Neuron (in vitro differentiated cells): Measurements from ENCODE around the gene CTNNA3.

Experiments
- H2AFZ ChIP-seq: one replicate; pipeline ENCODE4 v1.6.1; 2013; ENCODE audit warnings: low read depth, mild to moderate bottlenecking, inconsistent platforms, low read length, moderate library complexity
- H3K27me3 ChIP-seq: one replicate; pipeline ENCODE4 v1.6.1; 2013; ENCODE audit warnings: low read length; ENCODE audit not compliant: insufficient read depth
- H3K36me3 ChIP-seq: one replicate; pipeline ENCODE4 v1.6.1; 2013; ENCODE audit warnings: low read length; ENCODE audit not compliant: insufficient read depth
- H3K4me1 ChIP-seq: one replicate; pipeline ENCODE4 v1.6.1; 2013; ENCODE audit warnings: low read length; ENCODE audit not compliant: insufficient read depth
- H3K4me3 ChIP-seq: 2 replicates; pipeline ENCODE4 v1.5.1; 2013; ENCODE audit warnings: mild to moderate bottlenecking, low read length, moderate library complexity
- H3K9me3 ChIP-seq: one replicate; pipeline ENCODE4 v1.6.1; 2013; ENCODE audit warnings: low read length

Gene CTNNA3

GRCh38 chr10:67115972-67116371, 580.0 kb downstream of the CTNNA3 start:
- Histone ChIP-seq H3K4me1 (no peaks in the 10 kb centered on the region), H3K9me3 (no peaks in the 10 kb centered on the region), H3K4me3 (no peak overlapping the region), H3K27me3 (no peaks in the 10 kb centered on the region), H2AFZ (no peak overlapping the region), H3K36me3 (no peaks in the 10 kb centered on the region)

GRCh38 chr10:67114945-67115344, 581.0 kb downstream of the CTNNA3 start:
- Histone ChIP-seq H2AFZ (no peak overlapping the region), H3K4me1 (no peaks in the 10 kb centered on the region), H3K9me3 (no peaks in the 10 kb centered on the region), H3K4me3 (no peak overlapping the region), H3K27me3 (no peaks in the 10 kb centered on the region), H3K36me3 (no peaks in the 10 kb centered on the region)

- Histone ChIP-seq H3K36me3 (no peaks in the 10 kb centered on the region), H3K4me1 (no peaks in the 10 kb centered on the region), H3K27me3 (no peaks in the 10 kb centered on the region), H3K9me3 (no peaks in the 10 kb centered on the region), H3K4me3 (no peak overlapping the region), H2AFZ (no peak overlapping the region)
Observed at GRCh38 chr10:67112765-67113164, 583.2 kb downstream of the CTNNA3 start.

- H3K4me3 ChIP-seq = no peak overlapping the region
- no peak overlapping the region for H2AFZ ChIP-seq
- no peaks in the 10 kb centered on the region for H3K36me3 ChIP-seq
- H3K4me1 ChIP-seq = no peaks in the 10 kb centered on the region
- H3K9me3 ChIP-seq = no peaks in the 10 kb centered on the region
- no peaks in the 10 kb centered on the region for H3K27me3 ChIP-seq
Observed at GRCh38 chr10:67110286-67110685, 585.7 kb downstream of the CTNNA3 start.

GRCh38 chr10:67107670-67108069, 588.3 kb downstream of the CTNNA3 start:
- H2AFZ ChIP-seq = no peak overlapping the region
- no peaks in the 10 kb centered on the region for H3K36me3 ChIP-seq
- H3K4me3 ChIP-seq = no peak overlapping the region
- H3K27me3 ChIP-seq = no peaks in the 10 kb centered on the region
- H3K4me1 ChIP-seq = no peaks in the 10 kb centered on the region
- H3K9me3 ChIP-seq = no peaks in the 10 kb centered on the region

- Histone ChIP-seq H3K4me3 (no peak overlapping the region), H3K36me3 (no peaks in the 10 kb centered on the region), H2AFZ (no peak overlapping the region), H3K9me3 (no peaks in the 10 kb centered on the region), H3K4me1 (peaks cover 19% of the 10 kb centered on the region), H3K27me3 (no peaks in the 10 kb centered on the region)
Observed at GRCh38 chr10:67100951-67101350, 595.0 kb downstream of the CTNNA3 start.

GRCh38 chr10:67098461-67098860, 597.5 kb downstream of the CTNNA3 start:
- Histone ChIP-seq H2AFZ (no peak overlapping the region), H3K4me3 (no peak overlapping the region), H3K36me3 (no peaks in the 10 kb centered on the region), H3K4me1 (peaks cover 19% of the 10 kb centered on the region), H3K9me3 (no peaks in the 10 kb centered on the region), H3K27me3 (no peaks in the 10 kb centered on the region)

- H2AFZ ChIP-seq = no peak overlapping the region
- H3K4me1 ChIP-seq = peaks cover 19% of the 10 kb centered on the region
- H3K4me3 ChIP-seq = no peak overlapping the region
- no peaks in the 10 kb centered on the region for H3K27me3 ChIP-seq
- no peaks in the 10 kb centered on the region for H3K36me3 ChIP-seq
- no peaks in the 10 kb centered on the region for H3K9me3 ChIP-seq
Observed at GRCh38 chr10:67095531-67095930, 600.5 kb downstream of the CTNNA3 start.

- Histone ChIP-seq H3K9me3 (no peaks in the 10 kb centered on the region), H3K27me3 (no peaks in the 10 kb centered on the region), H3K36me3 (no peaks in the 10 kb centered on the region), H3K4me1 (no peaks in the 10 kb centered on the region), H2AFZ (no peak overlapping the region), H3K4me3 (no peak overlapping the region)
Observed at GRCh38 chr10:67088036-67088435, 608.0 kb downstream of the CTNNA3 start.

- Histone ChIP-seq H3K4me1 (no peaks in the 10 kb centered on the region), H3K36me3 (no peaks in the 10 kb centered on the region), H3K4me3 (no peak overlapping the region), H2AFZ (no peak overlapping the region), H3K9me3 (no peaks in the 10 kb centered on the region), H3K27me3 (no peaks in the 10 kb centered on the region)
Observed at GRCh38 chr10:67087135-67087425, 608.9 kb downstream of the CTNNA3 start.

GRCh38 chr10:67086327-67087134, 609.5 kb downstream of the CTNNA3 start:
- H3K4me3 ChIP-seq = no peak overlapping the region
- no peaks in the 10 kb centered on the region for H3K27me3 ChIP-seq
- H3K9me3 ChIP-seq = no peaks in the 10 kb centered on the region
- H2AFZ ChIP-seq = no peak overlapping the region
- no peaks in the 10 kb centered on the region for H3K36me3 ChIP-seq
- H3K4me1 ChIP-seq = no peaks in the 10 kb centered on the region

- no peak overlapping the region for H3K4me3 ChIP-seq
- no peaks in the 10 kb centered on the region for H3K4me1 ChIP-seq
- H3K36me3 ChIP-seq = no peaks in the 10 kb centered on the region
- H3K9me3 ChIP-seq = no peaks in the 10 kb centered on the region
- no peak overlapping the region for H2AFZ ChIP-seq
- no peaks in the 10 kb centered on the region for H3K27me3 ChIP-seq
Observed at GRCh38 chr10:67079126-67079525, 616.9 kb downstream of the CTNNA3 start.

GRCh38 chr10:67077376-67077775, 618.6 kb downstream of the CTNNA3 start:
- H3K27me3 ChIP-seq = no peaks in the 10 kb centered on the region
- H2AFZ ChIP-seq = no peak overlapping the region
- H3K4me1 ChIP-seq = no peaks in the 10 kb centered on the region
- no peaks in the 10 kb centered on the region for H3K9me3 ChIP-seq
- no peak overlapping the region for H3K4me3 ChIP-seq
- H3K36me3 ChIP-seq = no peaks in the 10 kb centered on the region

GRCh38 chr10:67076144-67076543, 619.9 kb downstream of the CTNNA3 start:
- H3K36me3 ChIP-seq = no peaks in the 10 kb centered on the region
- H3K4me3 ChIP-seq = no peak overlapping the region
- H2AFZ ChIP-seq = no peak overlapping the region
- no peaks in the 10 kb centered on the region for H3K9me3 ChIP-seq
- H3K27me3 ChIP-seq = no peaks in the 10 kb centered on the region
- H3K4me1 ChIP-seq = no peaks in the 10 kb centered on the region
